Fibroblast of the aortic adventitia (primary cell): ENCODE data around the gene EDRF1. TPM values are rescaled to one million over a fixed set of nuclear protein-coding genes. Genes with fewer than 3 reads are reported as not detected.

Experiments
- DNase-seq: peaks from one replicate; pipeline ENCODE4 v3.0.0-alpha.2; 2010; ENCODE audit warnings: low read depth
- H3K4me3 ChIP-seq: 2 replicates; pipeline ENCODE4 v1.5.1; 2011; ENCODE audit warnings: low read depth, mild to moderate bottlenecking, control low read depth, low read length, moderate library complexity
- total RNA-seq: library from RNA; depleted of rRNA; stranded (reverse); fragments of >200 nt; gene quantifications from 2 replicates; pipeline ENCODE4 v1.2.3, GENCODE V29; 2012; ENCODE audit warnings: low replicate concordance
- TF ChIP-seq, protein P1 (sequence below): IDR thresholded peaks from 2 replicates; pipeline ENCODE4 v1.5.1; 2011; ENCODE audit warnings: mild to moderate bottlenecking, low read length, control low read depth, inconsistent platforms; ENCODE audit not compliant: insufficient read depth

EDRF1 gene
- total RNA-seq, 1 donor: 27.2 TPM

DNA sequence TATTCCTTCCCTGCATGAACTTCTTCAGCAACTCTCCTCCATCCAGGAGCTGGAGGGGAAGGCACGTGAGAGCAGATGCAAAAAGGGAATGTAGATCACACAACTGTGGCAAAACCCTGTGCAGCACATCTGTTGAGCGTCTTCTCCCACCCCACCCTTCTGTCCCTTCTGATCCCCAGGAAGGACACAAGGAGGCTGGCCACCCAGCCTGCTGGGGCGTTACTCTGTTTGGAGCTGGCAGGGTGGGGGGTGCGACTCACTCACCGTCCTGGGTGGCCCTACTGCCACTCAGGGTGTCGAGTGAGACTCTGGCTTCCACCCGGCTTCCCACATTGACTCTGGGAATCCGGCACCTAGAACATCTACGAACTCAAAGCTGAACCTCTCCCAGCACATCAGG lies 66.3 kb downstream of the EDRF1 start:
- TF ChIP-seq, protein P1, sequence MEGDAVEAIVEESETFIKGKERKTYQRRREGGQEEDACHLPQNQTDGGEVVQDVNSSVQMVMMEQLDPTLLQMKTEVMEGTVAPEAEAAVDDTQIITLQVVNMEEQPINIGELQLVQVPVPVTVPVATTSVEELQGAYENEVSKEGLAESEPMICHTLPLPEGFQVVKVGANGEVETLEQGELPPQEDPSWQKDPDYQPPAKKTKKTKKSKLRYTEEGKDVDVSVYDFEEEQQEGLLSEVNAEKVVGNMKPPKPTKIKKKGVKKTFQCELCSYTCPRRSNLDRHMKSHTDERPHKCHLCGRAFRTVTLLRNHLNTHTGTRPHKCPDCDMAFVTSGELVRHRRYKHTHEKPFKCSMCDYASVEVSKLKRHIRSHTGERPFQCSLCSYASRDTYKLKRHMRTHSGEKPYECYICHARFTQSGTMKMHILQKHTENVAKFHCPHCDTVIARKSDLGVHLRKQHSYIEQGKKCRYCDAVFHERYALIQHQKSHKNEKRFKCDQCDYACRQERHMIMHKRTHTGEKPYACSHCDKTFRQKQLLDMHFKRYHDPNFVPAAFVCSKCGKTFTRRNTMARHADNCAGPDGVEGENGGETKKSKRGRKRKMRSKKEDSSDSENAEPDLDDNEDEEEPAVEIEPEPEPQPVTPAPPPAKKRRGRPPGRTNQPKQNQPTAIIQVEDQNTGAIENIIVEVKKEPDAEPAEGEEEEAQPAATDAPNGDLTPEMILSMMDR: no peak
- DNase-seq: no peak
- no peak overlapping the region for H3K4me3 ChIP-seq

DNA sequence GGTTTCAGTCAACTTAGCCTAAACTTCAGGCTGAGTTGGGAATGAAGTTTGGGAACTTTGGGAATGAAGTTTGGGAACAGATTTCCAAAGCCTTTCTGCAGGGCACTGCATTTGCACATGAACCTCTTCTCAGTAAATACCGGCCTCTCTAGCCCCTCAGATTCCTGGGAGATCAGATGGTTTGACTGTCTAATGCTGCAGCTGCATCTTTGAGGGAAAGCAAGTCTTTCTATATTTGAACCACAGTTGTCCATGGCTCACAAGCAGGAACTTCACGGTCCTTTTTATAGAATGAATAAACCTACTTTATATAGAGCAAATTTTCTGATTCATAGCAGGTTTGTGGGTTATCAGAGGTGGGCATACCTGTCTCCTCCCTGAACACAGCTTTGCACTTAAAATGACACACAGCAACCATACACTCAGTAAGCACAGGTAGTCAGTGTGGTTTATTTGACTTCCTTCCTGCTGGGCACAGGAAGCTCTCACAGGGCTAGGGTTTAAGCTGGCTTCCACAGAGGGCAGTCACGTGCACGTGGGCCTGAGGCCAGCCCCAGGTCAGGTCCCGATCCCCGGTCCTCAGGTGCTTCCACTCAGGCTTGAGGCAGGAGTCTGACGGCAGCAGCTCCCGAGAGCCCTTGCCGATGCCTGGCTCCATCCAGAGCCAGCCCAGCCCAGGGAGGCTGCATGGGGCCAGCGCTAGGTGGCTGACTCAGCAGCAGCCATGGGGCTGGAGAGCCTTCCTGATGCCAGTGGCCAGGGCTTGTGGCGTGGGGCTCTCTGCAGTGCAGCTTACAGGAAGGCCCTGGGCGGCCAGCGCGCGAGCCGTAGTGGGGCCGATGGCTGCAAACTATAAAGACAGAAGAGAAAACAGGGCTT lies 68.9 kb downstream of the EDRF1 start:
- no peak overlapping the region for H3K4me3 ChIP-seq

DNA sequence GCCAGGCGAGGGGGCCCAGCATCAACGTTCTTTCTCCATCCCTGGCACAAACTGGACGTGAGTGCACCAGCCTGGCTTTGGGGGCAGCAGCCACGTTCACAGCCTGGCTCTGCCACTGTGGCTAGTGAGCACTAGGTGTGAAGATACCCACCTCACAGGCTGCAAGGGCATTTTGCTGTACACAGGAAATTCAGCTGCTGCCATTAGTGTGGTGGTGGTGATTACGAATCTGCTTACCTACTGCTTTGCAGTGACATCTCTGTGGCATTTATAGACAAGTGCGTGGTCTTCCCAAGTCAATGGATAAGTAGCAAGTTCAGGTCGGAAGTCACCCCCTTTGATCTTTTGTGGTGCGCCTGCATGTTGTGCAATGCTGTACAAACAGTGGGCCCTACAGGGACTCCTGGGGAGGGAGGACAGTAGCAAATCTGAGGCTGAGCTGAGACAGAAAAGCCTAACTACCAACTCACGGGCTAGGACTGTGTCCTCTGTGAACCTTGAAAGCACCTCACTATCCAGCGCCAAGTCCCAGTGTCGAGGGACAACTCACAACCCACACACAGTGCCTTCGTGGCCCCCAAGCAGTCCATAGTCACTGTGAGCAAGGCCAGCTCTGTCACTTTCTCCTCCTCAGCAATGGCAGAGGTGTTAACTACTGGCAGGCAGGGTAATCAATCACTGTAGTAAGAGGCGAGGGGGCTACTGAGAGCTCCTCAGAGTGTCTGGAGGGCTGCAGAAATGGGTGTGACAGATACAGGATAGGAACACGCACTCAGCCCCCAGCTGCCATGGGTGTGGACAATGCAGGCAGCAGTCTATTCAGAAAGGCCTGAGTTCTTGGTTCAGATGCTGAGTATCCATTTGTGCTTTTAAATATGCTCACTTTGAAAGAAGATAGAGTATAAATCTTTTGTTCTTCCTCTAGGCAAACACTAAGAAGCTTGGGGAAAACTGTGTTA lies 73.1 kb downstream of the EDRF1 start:
- no peak for DNase-seq
- TF ChIP-seq, protein P1: no peak
- H3K4me3 ChIP-seq: no peak overlapping the region

More for the DNA sequence above, 68.9 kb downstream of the EDRF1 start:
- TF ChIP-seq, protein P1: no peak
- no peak for DNase-seq

DNA sequence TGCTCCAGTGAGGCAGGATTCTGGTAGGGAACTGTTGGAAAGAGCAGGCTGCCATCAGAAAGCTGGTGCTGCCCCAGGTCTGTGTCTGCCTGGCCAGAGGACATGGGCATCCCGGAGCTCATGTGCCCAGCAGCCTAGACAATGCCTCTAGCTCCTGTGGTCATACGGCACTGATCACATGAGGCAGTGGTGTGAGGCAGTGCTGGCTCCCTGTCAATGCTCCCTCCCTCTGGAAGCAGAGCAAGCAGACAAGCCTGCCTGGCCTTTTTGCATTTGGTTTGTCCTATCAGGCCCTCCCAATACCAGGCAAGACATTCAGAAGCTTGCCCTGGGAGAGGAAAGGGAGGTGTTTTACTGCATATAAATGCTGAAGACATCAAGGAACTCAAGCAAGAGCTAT lies 75.6 kb downstream of the EDRF1 start:
- TF ChIP-seq, protein P1: no peak

DNA sequence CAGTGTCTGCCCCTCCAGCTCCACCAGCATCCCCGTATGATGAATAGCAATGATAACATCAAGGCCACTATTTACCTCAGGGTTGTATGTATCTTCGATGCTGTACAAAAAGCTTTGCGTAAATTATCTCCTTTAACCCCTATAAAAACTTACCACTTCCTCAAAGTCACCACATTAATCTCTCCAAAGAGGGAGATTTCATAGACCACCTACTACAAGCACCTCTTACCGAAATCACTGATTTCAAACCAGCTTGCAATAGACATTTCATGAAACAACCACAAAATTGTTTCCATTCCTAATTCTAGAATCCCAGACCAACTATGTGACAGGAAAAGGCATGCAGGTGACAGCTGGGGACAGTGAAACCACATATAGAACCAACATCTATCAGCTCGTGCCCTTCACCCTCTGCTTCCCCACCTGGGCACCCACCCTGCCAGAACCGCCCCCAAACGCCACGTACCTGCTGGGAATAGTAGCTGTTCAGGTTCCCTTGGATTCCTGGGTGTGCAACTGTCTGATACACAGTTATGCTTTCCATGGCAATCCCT lies 76.2 kb downstream of the EDRF1 start:
- no peak for DNase-seq
- no peak overlapping the region for H3K4me3 ChIP-seq
- TF ChIP-seq, protein P1: no peak

More for the DNA sequence above, 75.6 kb downstream of the EDRF1 start:
- peak; percentile 10 for DNase-seq
- H3K4me3 ChIP-seq: no peak overlapping the region

DNA sequence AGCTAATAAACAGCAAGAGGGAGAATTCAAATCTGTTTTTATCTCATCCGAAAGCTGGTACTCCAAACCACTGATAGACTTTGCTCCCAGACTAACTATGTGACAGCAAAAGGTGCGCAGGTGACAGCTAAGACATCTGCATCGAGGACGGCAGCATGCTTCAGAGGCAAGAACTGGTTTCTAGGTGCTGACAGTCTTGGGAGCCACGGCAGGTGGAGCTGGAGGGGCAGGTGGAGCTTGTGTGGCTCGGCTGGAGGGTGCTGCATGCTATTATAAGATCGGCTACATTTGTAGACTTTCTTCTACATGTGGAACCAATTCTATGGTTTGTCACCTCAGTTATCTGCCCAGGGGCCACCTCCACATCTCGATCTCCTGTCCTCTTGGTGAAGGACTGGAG lies 77.9 kb downstream of the EDRF1 start:
- H3K4me3 ChIP-seq: no peak overlapping the region
- no peak for DNase-seq
- TF ChIP-seq, protein P1: no peak
